HG03060 (cell line): ENCODE results near the gene VARS1.
"Not testable (repeated sequence)": the region's sequence is repeated elsewhere in the genome, so short reads cannot be mapped to it uniquely, and the experiment has no call there.

ENCODE experiments used
- ATAC-seq: cut with Tn5 transposase; IDR thresholded peaks from one replicate; pipeline ENCODE4 v1.9.1; 2021; ENCODE audit warnings: low read depth, moderate number of reproducible peaks; ENCODE audit not compliant: unreplicated experiment

The VARS1 gene

DNA sequence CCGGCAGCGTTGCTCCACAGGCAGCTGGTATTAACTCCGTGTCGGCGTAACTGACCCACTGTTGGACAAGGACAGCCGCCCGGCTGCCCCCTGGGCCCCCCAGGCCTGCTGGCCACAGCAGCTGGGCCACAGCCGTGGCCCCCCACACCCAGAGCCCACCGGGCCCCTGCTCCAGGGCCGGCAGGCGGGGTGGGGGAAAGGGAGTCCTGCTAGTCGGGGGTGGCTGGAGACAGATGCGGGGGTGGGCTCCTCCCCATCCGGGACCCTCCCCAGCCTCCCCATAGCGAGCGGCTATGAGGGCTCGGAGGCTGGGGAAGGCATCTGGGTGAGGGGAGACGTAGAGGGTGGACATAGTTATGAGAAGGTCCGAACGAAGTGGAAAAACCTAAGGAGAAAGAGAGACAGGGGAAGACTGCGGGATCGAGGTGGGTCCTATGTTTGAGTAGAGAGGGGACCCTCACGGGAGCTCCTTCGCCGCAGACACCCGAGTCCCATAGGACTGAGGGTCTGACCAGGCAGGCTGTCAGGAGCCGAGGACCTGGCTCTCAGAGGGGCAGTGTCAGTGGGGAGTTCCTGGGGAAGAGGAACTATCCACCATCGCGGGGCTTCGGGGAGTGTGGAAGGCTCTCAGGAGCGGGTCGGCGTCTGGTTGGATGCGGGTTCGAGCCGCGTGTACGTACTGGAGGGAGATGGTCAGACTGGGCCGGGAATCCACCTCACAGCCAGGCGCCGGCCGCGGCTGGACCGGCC is 511 bp downstream of the VARS1 start:
- ATAC-seq = no peak

DNA sequence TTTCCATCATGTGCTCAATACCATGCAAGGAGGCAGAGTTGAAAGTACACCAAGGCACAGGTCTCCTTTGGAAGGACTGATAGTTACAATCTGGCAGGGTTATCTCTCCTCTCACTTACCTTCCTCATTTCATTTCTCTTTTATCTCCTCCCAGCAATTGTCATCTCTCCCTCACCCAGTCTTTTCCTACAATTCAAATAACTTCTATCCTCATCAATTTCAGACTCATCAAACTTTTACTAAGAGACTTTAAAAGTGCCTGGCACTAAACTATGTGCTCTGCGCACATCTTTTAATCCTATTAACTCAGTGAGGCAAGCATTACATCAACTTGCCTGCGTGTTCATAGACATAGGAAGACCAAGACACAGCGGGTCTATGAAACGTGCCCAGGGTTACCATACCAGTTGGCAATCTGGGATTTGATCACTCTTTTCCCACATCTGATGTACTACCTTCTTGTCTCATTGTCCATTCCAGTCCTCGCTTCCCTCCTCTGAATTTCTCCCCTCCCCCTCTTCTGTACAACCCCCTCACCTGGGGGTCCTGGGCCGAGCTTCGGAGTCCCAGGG is 1.2 kb downstream of the VARS1 start:
- no peak for ATAC-seq

DNA sequence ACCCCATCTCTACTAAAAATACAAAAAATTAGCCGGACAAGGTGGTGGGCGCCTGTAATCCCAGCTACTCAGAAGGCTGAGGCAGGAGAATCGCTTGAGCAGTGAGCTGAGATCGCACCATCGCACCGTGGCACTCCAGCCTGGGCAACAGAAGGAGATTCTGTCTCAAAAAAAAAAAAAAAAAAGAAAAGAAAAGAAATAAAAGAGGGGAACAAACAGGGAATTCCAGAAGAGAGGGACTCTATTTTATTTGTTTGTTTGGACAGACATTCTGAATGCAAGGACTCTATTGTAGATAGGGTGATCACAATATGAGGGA is 1.7 kb downstream of the VARS1 start:
- not testable (repeated sequence) for ATAC-seq

DNA sequence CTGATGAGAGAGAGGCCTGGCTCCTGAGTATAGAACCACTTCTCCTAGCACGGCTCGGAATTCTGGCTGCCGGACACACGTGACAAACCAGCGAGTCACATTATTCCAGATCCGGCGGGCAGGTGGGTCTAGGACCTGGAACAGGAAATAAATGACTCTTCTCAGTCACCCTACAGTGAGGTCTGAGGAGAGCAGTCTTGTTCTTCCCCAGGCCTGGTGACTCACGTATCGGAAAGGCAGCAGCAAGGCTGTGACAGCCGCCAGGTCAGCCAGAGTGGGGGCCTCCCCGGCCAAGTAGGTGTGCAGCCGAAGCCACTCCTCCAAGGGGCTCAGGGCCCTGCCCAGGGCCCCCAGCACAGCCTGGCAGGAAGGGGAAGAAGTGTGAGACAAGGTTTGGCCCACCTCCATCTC is 2.8 kb downstream of the VARS1 start:
- ATAC-seq = no peak

DNA sequence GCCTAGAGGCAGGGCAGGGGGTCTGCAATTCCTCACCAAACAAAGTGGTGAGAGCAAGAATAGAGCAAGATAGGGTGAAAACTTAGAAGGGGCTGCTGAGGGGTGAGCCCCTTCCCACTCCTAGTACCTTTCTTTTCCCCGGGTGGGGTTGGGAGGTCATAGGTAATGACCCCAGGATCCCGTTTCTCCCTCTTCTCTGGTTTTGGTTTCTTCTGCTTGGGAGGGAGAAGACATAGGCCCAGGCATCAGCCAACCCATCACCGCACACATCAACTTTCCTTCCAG is 3.5 kb downstream of the VARS1 start:
- no peak for ATAC-seq

DNA sequence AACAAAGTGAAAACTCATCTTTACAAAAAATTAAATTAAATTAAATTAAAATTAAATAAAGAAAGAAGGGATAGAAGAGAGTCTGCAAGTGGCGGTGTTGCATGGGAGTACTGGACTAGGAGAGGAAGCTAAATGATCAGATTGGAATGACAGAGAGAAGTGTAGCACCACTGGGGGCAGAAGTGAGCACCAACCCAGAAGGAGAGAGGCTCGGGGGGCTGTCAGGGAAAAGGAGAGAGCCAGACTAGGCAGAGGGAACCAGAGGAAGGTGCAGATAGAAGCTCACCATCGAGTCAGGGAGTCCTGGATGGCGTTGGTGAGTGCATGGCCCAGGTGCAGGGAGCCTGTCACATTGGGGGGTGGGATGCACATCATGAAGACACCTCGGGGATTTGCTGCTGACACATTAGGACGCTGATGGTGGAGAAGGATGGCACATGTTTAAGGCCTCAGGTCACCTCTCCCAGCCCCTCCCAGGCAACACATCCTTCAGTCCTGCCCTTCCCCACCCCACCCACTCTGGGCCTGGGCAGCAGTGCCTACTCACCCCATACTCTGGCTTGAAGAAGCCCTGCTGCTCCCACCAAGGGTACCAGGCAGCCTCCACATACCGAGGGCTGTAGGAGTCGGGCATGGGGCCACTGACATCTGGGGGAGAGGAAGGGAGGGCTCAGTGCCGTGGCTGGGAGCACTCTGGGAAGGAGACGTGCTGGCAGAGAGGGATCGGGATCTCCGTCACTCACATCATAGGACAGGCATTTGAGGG is 4.0 kb downstream of the VARS1 start:
- no peak for ATAC-seq

DNA sequence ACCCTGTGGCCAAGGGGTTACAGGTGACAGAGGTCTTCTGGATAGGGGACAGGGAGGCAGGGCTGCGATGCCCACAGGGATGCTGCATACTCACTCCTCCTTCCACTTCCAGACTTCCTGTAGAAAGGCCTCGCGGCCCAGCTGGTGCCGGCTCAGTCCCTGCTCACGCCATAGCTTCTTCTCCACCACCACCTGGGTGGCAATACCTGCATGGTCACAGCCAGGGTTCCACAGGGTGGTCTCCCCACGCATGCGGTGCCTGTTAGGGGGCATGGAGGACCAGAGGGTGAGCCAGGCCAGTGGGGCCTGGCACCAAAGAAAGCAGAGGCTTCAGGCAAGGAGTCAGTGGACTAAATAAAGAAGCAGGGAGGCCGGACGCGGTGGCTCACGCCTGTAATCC is 10.1 kb downstream of the VARS1 start:
- no peak for ATAC-seq

DNA sequence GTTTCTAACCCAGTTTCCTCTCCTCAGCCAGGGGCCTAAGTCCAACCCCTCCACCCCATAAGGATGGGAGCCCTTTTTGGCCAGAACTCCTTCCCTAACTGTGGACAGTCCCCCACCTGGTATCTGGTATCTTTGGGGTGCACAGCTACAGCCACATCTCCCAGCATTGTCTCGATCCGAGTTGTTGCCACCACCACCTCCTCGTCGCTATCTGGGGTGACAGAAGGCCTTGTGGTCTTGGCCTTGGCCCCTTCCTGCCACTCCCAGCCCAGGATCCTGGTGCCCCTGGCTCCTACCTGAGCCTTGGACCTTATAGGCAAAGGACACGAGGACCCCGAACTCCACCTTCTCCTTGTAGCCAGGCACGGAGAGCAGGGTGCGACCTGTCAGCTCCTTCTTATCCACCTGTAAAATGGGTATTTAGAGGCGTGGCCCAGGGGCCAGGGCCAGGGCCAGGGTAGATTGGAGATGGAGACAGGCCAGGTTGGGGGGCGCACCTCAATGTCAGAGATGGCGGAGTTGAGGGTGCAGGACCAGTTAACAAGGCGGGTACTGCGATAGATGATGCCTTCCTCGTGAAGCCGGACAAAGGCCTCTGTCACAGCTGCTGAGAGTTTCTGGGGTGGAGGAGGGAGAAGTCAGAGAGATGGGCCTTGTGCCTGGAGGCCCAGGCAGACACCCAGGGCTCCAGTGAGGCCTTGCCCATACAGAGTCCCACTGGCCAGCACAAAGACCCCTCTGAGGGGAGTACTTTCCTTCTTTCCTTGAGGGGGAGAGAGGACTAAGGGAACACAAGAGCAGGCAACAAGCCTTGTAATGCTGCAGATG is 11.2 kb downstream of the VARS1 start:
- ATAC-seq = no peak

DNA sequence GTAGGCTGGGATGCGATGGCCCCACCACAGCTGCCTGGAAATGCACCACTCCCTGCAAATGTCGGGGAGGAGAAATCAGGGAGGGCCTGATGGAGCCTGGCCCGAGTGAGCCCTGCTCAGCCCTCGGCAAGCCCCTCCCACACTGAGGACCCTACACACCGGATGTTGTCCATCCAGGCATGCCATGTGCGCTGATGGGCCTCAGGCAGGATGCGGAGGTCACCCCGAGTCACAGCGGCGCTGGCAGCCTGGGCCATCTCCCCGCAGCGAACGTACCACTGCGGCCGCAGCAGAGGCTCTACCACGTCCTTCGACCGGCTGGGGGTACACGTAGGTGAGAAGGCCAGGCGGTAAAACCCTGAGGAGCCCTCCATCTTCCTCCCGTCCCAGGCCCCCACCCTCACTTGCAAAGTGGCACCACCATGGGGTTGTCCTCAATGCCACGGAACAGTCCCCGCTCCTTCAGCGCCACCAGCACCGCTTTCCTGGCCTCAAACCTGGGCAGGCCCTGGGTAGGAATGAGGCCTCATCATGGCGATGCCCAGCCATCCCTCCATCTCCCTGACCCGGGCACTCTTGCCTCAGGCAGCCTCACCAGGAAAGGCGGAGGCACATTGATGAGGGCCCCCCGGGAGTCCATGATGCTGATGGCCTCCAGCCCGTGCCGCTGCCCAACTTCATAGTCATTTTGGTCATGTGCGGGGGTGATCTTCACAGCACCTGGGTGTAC is 13.3 kb downstream of the VARS1 start:
- ATAC-seq = no peak

DNA sequence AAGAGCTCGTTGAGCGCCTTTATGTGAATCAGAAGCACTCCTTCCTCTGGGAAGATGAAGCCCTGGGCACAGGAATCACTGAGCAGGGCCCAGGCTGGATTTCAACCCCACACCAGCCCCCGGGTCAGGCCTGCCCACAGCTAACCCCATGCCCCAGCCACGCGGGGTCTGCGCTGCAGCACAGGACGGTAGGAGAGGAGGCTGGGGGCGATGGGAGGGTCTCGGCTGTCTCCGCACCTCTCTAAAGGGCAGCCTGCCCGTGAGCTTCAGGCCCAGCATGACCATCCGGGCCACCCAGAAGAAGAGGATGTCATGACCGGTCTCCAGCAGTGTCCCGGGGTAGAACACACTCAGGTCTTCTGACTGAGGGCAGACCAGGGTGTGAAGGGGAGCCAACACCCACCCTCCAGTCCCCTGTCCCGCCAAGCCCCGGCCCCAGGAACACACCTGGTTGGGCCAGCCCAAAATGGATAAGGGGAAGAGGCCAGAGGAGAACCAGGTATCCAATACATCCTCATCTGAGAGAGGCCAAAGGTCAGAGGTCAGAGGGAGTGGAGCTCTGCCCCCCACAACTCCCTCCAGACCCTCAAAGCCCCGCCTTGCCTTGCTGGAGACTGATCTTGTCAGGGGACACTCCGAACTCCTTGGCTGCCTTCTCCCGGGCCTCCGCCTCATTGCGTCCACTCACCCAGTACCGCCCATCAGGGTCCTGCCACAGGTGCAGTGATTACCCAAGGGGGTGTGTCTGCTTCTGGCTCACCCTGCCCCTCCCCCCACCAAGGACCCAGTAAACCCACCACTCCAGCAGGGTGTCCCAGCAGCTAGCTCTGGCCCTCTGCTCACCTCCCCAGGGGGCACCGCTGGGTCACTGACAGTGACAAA is 14.1 kb downstream of the VARS1 start:
- no peak for ATAC-seq

DNA sequence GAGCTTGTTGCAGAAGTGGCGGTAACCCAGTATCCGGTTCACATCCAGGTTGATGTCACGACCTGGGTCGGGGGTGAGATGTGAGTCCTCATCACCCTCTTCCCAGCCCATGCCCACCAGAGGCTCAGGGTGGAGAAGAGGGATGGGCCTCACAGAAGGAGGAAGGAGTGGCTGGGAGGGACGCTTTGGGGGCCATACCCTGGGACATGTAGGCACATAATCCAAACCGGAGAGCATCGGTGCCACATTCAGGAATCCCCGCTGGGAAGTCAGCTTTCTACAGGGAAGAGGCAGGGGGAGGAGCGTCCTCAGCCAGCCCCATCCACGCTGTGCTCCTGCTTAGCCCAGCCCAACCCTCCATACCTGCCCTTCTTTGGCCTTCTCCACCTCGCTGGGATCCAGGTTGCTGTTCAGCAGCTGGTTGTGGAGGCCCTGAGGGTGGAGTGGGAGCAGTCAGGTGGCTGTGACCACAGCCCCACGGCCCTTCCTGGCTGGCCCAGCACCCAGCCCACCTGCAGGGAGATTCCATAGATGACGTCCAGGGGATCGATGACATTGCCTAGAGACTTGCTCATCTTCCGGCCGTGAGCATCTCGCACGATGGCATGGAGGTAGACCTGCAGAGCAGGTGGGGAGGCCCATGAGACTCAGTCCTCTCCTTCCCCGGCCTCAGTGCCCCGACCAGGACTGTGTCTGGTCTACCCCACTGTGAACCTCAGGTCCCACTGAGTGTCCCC is 14.9 kb downstream of the VARS1 start:
- no peak for ATAC-seq

DNA sequence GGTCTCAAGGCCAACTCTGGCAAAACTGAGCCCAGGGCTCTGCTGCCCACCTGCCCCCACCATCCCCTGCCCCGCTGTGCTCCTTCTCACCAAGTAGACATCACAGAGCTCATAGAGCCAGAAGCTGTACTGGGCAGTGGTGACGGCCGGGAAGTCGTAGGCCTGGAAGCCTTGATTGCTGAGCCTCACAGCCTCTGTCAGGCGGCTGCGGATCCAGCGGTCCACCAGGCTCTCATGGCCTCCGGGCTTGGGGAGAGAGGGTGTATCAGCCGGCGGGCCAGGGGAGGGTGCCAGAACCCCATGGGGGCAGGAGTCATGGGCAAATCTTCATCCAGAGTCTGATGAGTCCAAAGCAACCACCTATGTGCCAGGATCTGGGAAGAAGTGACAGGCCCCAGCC is 15.6 kb downstream of the VARS1 start:
- no peak for ATAC-seq

DNA sequence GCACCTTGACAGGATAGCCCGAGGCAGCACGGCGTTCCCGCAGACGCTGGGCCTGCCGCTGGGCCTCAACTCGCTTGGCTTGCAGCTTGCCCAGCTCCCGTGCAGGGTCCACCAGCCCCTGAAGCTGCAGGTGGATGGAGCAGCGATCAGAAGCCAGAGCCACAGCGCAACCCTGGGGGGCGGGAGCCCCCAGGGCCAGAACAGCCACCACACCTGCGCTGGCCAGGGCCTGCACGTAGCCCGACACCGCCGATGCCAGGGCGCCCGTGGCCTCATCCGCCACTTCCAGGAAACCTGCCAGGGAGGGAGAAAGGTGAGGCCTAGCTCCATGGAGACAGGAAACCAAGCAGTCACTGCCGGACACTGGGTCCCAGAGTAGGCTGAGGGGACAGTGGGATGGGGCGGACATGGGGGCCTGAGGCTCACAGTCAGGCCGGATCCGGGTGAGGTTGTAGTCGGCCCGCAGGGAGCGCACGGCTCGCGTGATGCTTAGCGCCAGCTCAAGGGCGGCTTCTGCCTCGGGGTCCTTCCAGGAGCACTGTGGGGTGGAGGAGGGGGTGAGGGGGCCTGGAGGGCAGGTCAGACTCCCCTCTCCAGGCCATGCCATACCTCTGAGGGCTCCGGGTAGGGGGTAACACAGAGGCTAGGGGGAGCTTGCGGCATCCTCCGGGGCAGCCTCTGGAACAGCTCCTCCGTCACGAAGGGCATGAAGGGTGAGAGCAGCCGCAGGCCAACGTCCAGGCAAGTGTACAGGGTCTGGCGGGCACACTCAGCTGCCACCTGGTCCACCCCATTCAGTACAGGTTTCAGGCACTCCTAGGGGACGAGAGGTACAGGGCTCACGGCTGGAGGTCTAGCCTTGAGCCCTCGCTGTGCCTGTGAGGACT is 16.3 kb downstream of the VARS1 start:
- ATAC-seq = no peak

DNA sequence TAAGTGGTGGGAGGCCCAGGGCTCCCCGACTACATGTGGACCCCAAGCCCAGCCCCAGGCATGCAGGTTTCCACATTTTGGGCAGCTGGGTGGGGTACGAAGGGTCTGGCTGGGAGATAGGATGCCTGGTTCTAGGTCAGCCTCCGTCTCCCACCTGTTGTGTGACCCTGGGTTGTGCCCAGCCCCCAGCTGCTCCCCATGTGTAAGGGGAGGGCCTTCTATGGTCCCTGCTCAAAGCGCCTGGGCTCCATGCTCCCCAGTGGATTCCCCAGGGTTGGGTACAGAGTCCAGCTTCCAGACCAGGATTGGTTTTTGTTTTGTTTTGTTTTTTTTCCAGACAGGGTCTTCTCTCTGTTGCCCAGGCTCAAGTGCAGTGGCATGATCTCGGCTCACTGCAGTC is 17.4 kb downstream of the VARS1 start:
- ATAC-seq = no peak

DNA sequence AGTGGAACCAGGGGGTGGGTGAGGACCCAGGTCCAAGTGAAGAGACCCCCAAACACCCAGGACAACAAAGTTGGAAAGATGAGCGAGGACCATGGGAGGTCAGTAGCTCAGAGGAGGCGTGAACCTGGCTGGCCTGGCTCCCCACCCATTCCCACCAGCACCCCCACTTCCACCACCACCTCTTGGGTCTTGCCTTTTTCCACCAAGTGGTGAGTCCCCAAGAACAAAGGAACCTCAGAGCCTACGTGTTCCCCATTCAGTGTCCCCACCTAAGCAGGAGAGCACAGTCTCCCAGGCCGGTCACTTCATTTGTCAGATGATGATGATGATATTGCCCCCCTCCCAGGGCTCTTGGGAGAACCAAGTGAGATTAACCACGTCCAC is 17.9 kb downstream of the VARS1 start:
- no peak for ATAC-seq

DNA sequence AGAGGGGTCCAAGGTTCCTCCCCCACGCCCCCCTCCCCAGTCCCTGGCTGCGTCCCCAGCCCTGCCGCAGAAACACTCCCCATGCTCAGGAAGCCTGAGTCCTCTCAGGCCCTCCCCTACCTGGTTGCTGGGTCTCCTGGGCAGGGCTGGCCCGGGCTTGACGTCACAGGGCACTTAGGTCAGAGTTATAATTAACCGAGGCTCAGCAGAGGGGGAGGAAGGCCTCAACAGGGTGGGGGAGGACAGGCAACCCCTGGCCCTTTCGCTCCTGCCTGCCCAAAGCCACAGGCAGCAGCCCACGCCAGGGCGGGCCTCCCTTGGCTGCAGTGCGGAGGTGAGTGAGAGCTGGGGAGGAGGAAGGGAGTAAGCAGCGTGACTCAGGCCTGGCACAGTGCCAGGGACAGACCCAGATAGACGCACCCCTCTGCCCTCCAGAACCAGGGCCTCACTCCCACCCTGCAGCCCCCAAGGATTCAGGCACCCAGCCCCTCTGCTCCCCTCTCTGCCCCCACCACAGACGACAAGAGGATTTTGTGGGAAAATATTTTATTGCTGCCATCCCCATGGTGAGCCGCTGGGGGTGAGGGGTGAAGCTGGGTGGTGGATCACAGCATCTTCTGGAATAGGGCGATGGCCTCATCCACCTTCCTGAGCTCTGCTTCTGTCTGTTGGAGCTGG is 18.4 kb downstream of the VARS1 start, which contains the start of gene VWA7:
VWA7 (minus strand) TSS at position 340 of the 678 bp plus-strand sequence. CDS start 549 bp downstream, outside the sequence.
- no peak for ATAC-seq

DNA sequence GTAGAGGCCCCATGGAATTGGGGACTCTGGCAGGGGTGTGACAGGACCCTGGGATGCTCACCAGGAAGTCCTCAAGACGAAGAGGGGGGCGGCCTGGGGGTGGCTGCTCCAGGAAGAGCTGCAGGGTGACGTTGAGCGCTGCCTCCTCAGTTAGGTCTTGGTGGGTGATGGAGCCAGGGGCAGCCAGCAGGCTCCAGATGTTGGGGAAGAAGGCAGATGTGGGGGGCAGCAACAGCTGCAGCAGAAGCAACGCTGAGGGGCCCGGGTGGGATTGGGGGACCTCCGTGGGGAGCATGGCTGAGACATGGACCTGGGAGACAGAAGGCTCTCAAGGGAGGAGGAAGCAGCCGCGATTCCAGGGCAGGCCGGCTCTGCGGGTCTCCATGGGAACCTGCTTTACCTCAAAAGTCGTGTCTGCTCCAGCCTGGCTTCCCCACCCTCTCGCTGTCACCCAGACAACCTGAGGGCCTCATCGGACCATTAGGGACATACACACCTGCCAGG is 19.0 kb downstream of the VARS1 start:
- no peak for ATAC-seq
